SIG-M5 (cell line): Measurements from ENCODE around the gene RBM19.

ENCODE experiments used
- DNase-seq: peaks from one replicate; lab custom pipeline; 2025; lab: John Stamatoyannopoulos, UW

Gene RBM19

DNA sequence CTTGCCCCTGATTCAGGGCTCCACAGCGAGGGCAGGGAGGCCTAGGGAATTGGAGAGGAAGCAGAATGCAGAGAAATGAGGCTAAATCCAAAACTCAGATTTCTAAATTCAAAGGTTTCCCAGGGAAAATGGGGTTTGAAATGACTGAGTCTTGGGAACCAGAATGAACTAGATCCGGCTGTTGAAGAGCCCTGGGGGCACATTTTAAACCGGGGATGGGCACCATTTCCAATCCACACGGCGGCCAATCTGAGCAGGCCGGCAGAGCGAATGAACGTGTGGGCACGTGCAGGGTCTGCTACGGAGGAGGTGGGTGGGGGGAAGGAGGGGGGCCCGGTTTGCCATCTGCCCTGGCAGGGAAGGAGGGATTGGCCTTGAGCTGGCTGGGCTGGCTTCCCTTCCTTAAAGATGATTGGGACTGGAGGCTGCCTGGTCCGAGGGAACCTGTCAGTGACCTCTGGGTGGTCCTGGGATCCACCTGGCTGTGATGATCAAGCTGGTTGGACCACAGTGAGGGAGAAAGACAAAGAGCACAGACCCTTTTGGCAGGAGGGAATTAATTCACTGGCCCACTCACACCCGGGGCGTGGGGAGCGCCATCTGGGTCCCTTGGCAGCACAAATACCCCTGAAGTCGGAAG is 161.0 kb downstream of the RBM19 start:
- DNase-seq = no peak

DNA sequence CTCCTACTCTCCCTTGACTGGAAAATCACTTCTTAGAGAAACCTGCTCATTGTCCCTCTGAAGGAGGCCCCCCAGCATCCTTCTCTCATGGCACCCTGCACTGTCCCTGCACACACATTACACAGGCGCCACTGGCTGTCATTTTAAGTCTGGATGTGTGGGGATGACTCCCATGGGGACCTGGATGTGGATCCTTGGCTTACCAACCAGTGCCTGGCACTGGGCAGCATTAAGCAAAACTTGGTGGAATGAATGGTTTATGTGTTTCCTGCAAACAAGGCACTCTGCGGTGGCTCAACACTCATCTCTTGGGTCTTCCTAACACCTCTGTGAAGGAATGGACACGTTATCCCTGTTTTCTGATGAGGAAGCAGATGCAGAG is 162.4 kb downstream of the RBM19 start:
- no peak for DNase-seq

DNA sequence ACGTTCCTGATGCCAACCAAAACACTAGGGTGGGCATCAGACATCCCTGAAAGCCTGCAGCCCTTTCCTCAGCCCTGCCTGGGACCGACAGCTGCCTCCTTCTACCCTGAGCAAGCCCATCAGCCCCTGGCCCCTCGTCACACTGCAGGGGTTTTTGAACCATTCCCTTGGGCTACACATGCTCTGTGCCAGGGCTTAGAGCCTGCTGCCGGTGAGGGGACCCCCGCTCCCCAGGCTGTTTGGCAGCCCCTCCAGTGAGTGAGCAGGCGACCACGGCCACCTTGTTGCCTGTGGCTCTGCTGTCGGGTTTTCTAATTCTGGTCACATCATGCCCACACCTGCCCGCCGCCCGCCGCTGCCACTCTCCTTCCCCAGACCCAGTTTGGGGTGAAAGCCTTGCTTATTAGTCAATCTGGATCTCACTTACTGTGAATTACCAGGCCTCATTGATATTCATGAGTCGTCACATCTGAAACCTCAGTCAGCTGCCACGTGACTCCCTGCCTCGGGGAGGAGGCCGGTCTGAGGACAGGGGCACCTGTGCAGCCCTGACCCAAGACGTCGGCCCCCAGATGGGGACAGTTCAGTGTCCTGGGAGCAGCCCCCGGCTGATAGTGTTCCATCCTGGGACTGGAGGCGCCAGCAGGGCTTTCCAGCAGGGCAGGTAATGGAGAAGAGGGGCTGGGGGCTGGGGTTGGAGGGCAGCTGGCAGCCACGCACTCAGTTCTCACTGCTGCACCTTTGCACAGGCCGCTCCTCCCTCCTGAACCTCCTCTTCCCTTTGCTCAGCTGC is 163.0 kb downstream of the RBM19 start:
- no peak for DNase-seq

DNA sequence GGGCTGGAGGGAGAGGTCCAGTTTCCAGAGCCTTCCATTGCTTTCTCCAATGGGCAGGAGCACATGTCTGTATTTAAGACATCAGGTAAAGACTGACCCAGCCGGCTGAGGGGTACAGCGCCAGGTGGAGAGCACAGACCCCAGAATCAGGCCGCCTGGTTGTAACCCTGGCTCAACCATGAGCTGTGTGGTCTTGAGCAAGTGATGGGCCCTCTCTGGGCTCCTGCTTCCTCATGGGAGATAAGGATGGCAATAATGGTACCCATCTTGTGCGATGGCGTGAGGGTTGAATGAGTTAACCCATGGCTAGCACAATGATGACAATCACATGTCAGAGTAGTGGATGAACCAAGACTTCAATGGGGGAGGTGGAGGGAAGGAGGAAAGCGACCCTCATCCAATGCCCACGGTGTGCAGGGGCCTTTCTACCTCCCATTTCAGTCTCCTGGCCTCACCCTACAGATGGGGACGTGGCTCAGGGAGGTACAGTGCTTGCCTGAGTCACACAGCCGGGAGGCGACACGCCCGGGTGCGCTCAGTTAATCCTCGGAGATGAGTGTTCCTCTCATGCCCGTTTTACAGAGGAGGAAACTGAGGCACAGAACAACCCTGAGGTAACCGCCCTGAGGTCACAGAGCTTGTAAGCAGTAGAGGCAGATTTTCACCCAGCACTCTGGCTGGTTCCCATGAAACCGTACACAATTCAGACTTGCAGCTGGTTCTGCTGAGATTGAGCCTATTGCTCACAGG is 163.9 kb downstream of the RBM19 start:
- DNase-seq = no peak

DNA sequence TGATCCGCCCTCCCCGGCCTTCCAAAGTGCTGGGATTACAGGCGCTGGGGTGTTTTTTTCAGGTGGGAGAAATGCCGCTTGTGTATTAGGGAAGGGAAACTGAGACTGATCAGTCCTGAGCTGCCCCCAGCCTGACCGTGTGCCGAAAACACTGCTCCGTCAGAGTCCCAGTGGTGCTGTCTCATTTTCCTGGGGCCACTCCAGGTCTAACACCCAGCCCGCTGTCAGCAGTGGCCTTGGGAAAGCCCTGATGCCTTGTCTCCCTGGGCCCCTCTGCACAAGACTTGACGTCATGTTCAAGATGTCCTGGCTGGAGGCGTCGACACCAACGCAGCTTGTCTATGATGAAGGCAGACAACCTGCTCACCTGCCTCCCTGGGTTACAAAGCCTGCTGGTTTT is 165.9 kb downstream of the RBM19 start:
- no peak for DNase-seq

DNA sequence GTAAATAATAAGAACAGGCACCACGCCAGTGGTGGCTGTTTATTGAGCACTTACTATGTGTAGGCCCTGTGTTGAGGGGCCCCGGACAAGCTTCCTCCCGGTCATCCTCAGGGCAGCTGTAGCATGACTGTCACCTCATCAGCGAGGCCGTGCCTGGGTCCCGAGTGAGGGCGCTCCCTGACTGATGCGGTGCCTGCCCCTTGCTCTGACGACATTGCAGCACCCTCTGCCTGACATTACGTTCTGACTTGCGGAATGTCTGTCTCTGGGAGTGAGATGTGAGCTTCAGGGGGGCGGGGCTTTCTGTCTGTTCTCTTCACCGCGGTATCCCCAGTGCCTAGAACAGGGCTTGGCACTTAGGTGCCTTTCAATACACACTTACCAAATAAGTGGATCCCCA is 167.6 kb downstream of the RBM19 start:
- DNase-seq = no peak

DNA sequence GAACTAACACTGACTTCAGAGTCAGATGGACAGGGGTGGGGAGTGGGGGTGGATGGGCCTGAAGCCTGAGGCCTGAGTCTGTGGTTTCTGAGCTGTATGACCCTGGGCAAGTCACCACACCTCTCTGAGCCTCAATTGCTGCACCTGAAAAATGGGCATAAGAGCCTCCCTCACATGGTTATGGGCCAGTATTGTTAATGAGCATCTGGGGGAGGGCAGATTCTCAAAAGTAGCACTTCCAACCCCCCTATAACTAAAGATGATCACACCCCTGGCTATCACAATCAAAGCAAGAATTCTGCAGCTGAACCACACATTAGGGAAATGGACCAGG is 168.6 kb downstream of the RBM19 start:
- DNase-seq = no peak

DNA sequence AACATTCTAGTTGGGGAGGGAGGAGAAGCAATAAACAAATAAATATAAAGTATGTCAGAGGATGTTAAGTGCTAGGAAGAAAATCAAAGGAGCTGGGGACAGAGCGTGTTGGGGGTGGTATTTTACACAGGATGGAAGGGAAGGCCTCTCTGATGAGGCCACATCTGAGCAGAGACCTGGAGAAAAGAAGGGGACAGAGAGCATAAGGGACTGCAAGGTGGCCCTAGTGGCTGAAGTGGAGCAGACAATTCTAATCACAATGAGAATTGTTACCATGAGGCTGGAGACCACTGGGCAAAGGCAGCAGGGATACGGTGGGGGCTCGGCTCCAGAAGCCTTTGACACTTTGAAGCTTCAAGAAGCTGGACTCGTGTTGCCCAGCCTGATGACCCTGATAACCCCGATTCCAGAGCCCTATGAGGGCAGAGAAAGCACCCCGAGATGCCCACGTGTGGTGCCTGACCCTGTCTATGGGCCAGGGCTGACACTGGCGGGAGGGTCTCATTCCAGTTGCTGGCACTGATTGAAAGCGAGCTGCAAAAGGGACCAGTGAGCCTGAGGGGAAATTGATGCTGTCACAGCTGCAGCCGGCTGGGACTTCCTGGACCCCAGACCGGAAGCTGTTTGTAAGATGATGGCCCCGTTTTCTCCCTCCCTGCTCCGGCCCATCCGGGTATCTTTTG is 169.1 kb downstream of the RBM19 start:
- DNase-seq = no peak

DNA sequence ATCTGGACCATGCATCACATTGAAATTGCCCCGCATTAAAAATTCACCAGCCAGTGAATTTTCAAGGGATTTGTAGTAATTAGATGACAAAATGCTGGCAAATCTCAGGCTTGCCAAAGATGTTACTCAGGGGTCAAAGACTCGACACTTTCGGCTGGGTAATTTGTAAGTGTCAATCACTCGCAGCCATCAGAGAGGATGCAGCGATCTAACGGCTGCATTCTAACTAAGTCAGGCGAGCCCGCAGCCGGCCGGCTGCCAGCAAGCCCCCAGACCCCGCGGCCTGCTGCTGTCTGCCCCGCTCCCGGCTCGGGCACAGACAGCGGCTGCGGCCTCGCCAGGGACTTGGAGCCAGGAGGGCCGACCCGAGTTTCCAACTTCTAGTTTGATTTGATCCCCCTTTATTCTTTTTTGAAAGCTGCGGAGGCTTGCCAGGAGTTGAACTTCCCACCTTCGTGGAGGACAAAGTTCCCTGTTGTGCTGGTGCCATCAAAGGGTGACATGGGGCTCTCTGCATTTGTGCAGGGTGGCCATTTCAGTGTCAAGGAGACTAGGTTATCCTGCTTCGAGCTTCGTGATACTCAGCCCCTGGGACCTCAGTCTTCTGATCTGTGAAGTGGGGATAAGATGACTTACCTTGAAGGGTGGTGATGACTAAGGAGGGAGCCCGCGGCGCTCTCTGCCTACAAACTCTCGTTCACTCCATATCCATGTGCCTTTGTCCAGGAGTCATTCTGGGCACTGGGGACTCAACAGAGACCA is 169.9 kb downstream of the RBM19 start:
- DNase-seq = no peak

DNA sequence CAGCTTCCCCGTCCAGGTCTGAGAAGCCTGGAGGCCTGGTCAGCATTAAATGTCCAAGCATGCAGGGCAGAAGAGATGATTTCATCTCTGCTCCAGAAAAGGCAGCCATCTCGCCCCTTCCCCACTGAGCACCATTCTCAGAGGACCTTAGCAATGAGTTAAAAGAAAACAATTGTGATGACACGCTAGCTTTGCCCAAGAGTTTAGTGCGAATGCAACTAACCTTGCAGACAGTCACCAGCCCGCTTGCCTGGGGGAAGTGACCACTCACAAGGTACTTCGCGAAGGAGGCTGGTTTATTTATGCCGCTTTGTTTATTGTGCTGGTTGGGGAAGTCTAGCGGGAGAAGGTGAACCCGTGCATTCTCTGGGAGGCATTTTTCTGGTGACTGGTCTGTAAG is 170.7 kb downstream of the RBM19 start:
- no peak for DNase-seq

DNA sequence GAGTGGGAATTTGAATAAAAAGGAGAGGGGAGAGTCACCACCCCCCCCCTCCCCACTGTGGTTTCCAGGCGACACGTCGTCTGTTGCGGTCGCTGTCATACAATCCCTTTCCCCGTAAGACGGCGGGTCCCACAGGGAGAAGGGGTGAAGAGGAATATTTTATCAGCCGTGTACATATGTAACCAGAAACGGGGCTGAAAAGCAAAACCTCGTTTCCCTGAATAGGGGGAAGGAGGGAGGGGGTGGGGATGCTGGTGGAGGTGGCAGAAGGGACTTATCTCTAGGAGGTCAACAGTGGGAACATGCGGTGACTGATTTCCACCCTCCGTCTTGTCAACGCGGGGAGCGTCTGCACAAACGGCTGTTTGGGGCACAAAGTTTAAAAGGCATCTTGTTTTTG is 171.4 kb downstream of the RBM19 start:
- no peak for DNase-seq

DNA sequence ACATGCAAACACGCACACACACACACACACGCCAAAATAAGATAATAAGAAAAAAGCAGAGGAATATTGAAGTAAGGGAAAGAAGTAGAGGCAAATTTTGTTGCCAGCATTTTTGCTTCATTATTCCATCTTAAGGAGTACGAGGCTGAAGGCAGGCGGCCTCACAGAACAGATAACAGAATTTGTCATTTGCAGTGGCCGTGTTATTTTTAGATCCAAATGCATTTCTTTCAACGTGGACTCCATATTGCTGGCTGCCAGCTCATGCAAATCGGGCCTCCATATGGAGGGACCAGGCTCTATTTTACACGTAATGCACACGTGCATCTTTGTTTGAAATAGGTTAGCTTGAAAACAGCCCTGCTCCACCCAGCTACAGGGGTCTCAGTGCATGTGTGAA is 172.9 kb downstream of the RBM19 start:
- no peak for DNase-seq

DNA sequence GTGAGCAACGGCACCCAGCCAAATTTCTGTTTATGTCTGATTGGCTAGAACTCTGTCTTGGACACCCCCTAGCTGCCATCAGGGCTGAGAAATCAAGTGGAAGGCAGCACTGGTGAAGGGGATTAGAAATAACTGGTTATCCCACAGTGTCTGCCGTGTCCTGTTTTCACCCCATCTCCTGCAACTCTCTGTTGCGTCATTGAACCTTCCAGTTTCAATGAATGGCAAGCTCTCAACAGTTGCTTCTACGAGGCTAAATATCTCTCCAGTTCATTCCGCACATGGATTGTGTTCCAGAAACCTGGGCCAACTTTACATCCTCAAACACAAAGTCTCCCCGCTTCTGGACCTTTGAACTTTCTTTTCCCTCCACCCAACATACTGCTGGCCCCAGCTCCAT is 173.7 kb downstream of the RBM19 start:
- no peak for DNase-seq

DNA sequence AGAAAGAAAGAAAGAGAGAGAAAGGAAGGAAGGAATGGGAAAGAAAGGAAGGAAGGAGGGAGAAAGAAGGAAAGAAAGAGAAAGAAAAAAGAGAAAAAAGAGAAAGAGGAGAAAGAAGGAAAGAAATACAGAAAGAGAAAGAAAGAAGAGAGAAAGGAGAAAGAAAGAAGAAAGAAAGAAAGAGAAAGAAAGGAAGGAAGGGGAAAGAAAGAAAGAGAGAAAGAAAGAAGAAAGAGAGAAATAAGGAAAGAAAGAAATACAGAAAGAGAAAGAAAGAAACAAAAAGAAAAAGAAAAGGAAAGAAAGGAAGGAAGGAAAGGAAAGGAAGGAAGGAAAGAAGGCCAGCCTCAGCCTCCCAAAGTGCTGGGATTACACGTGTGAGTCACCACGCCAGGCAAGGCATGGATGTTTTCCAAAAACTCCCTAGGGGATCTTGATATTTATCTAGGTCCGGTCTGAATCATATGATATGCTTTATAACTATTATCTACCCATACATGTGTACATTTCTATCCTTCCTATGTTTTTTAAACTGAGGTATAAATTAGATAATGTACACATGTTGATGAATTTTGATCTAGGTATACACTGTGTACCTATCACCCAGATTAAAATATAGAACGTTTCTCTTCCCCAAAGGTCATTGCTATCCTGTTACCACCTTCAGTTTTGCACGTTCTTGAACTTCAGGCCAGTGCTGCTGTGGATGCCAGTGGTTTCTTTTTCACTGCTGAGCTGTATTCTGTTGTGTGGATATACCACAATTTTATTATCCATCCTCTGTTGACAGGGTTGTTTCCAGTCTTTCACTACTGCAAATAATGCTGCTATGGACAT is 177.9 kb downstream of the RBM19 start:
- no peak for DNase-seq

DNA sequence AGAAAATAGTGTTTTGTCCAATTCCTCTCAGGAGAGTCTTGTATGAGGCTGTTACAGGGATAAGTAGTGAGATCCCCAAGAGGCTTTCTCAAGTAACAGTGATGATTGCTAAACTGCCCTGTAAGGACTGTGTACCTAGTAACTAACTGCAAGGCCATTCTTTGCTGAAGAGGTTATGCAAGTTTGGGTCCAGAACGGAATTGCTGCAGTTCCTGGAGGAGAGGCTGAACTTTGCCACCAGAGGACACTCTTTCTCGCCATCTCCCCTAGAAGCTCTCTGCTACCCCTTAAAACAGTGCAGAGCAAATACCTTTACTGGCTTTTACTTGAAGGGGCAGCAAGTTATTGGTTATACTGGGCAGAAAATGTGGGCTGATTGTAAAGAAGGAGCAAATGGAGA is 180.0 kb downstream of the RBM19 start:
- no peak for DNase-seq

DNA sequence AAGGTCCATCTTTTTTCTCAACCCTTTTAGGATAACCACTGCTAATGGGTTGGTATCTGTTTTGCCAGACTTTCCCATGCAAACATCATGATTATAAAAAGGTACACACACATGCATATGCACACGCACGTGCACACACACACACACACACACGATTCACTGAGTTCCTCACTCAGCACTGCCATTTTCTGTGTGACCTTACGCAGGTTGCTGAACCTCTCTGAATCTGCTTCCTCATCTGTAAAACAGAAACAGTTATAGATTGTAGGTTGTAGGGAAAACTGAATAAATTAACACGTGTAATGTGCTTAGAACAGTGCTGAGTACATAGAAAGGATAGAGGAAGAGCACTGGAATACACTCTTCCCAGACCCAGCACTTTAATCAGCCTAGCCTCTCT is 182.3 kb downstream of the RBM19 start:
- DNase-seq = no peak

DNA sequence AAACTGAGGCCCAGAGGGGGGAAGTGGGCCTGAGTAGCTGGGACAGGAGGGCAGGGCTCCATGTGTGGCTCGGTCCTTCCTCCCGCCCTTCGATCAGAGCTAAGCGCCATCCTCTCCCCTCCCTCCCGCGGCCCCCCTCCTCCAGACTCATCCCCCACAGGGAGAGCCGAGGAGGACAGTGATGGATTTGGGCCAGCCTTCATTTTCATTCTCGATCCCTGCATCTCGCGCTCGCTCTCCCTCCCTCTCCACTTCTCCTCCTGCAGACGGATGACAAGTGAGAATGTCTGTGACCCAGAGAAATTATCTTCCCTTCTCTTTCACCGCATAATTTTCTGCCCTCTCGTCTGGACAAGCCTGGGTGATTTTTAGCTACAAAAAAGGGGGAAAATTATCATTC is 183.3 kb downstream of the RBM19 start:
- no peak for DNase-seq

DNA sequence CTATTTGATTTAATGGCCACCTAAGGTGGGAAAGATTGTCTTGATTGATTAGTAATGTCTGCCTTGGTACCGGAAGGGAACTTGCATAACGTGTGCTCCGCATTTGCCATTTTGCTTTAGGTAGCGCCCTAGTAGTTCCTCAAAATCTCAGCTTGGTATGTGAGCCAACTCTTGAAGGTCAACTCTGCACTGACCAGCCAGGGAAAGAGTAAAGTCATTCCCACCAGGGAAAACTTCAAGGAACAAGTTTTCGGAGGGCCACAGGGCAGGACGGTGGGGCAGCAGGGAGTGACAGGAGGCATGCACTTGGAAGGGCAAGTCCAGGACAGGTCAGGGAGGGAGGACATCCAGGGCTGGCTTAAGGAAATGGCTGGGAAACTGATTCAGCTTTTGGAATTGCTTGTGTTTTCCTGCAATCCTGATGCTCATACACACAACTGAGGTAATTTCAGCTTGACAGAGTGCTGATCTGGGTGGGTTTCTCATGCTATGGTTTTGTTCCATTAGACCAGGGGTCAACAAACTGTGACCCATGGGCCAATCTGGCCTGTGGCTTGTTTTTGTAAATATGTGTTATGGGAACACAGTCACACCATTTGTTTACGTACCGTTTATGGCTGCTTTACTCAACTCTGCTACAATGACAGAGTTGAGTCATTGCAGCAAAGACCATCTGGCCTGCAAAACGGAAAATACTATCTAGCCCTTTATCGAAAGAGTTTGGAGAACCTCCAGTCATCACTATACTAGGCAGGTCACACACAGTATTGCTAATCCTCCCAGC is 184.5 kb downstream of the RBM19 start:
- no peak for DNase-seq

DNA sequence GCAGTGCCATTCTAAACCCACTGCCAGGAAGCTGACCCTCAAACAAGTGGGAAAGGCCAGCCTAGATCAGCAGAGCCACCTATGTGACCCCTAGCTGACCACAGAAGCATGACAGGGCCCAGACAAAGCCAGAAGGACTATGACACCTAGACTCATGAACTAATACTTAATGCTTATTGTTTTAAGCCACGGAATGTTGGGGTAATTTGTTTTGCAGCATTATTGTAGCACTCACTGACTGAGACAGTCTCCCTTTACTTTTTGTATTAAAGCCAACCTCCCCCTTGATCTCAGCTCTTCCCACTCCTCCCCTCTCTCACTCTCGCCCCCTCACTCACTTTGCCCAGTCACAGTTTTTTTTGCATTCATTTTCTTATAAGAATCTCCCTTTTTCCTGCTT is 186.4 kb downstream of the RBM19 start:
- no peak for DNase-seq

DNA sequence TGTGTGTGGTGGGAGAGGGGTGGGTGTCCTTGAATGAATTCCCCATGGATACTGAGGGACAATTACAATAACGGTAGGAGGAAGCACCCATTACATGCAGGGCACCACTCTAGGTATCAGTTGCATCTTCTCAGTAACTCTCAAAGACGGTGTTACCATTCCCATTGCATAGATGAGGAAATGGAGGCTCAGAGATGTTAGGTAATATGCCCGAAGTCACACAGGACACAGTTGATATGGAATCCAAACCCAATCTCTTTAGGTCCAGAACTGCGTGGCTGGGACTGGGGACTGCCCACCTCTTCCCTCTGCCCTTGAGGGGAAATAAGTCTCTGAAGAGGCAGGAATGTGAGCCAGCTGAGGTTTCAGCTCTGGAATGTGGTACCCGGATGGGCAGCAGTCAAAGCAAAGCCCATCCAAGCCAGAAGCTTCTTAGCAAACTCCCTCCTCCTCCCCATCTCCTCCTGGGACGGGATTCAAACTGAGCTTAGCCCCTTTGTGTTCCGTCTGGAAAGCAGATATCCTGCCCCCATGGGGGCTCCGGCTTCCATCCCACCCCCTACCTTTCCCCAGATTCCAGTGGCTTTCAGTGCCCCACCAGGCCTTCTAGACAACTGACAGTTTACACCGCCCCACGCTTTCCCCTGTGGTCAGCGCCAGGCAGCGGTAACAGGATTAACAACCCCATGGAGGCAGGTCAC is 187.5 kb downstream of the RBM19 start:
- no peak for DNase-seq
